Endothelial cell of hepatic sinusoid (primary cell): ENCODE data around the gene SPART.
"Not testable (repeated sequence)": the region's sequence is repeated elsewhere in the genome, so short reads cannot be mapped to it uniquely, and the experiment has no call there.

Source experiments
- in situ Hi-C: cut with HindIII; loops from 2 replicates; pipeline ENCODE4 v1.10.0; 2017; ENCODE audit warnings: low sequenced_read_pairs

The SPART gene

GRCh38 chr13:36355632-36356031 is 9.4 kb upstream of the SPART start:
- in situ Hi-C loops: no loop called here

- in situ Hi-C loops: no loop called here
Observed at GRCh38 chr13:36354842-36355623, 8.8 kb upstream of the SPART start.

- in situ Hi-C loops: no loop called here
Observed at GRCh38 chr13:36353001-36353400, 6.8 kb upstream of the SPART start.

GRCh38 chr13:36352350-36352749 is 6.2 kb upstream of the SPART start:
- in situ Hi-C loops: no loop called here

- in situ Hi-C loops: loop anchor here (5.0 kb wide), 1 partner anchor 70 kb away; no protein-coding TSS in a partner anchor
Observed at GRCh38 chr13:36347531-36348210, 1.5 kb upstream of the SPART start.

- in situ Hi-C loops: loop anchor here (5.0 kb wide), 1 partner anchor 72 kb away; no protein-coding TSS in a partner anchor
Observed at GRCh38 chr13:36345438-36346221, 564 bp downstream of the SPART start.

- in situ Hi-C loops: loop anchor here (5.0 kb wide), 1 partner anchor 72 kb away; no protein-coding TSS in a partner anchor
Observed at GRCh38 chr13:36344886-36345437, 1.2 kb downstream of the SPART start.

GRCh38 chr13:36344173-36344572 is 2.0 kb downstream of the SPART start:
- in situ Hi-C loops: no loop called here

GRCh38 chr13:36343766-36344165 is 2.4 kb downstream of the SPART start:
- in situ Hi-C loops: no loop called here

- in situ Hi-C loops: no loop called here
Observed at GRCh38 chr13:36342715-36343114, 3.5 kb downstream of the SPART start.

GRCh38 chr13:36341718-36342117 is 4.5 kb downstream of the SPART start:
- in situ Hi-C loops: no loop called here

GRCh38 chr13:36339600-36340155 is 6.5 kb downstream of the SPART start:
- in situ Hi-C loops: no loop called here

GRCh38 chr13:36337938-36338641 is 8.1 kb downstream of the SPART start:
- in situ Hi-C loops: no loop called here

- in situ Hi-C loops: no loop called here
Observed at GRCh38 chr13:36332986-36333385, 13.2 kb downstream of the SPART start.

GRCh38 chr13:36332255-36332654 is 13.9 kb downstream of the SPART start:
- in situ Hi-C loops: not testable (repeated sequence)

- in situ Hi-C loops: no loop called here
Observed at GRCh38 chr13:36331280-36331679, 14.9 kb downstream of the SPART start.

GRCh38 chr13:36329361-36329760 is 16.8 kb downstream of the SPART start:
- in situ Hi-C loops: loop anchor here (5.0 kb wide), 1 partner anchor 48 kb away; no protein-coding TSS in a partner anchor

GRCh38 chr13:36328821-36329220 is 17.4 kb downstream of the SPART start:
- in situ Hi-C loops: loop anchor here (5.0 kb wide), 1 partner anchor 48 kb away; no protein-coding TSS in a partner anchor

- in situ Hi-C loops: loop anchor here (5.0 kb wide), 1 partner anchor 51 kb away; no protein-coding TSS in a partner anchor
Observed at GRCh38 chr13:36325912-36326311, 20.3 kb downstream of the SPART start.

- in situ Hi-C loops: loop anchor here (5.0 kb wide), 1 partner anchor 52 kb away; no protein-coding TSS in a partner anchor
Observed at GRCh38 chr13:36324881-36325280, 21.3 kb downstream of the SPART start.
